ENCODE measurements around the gene MBD3L4. TPM values are rescaled to one million over a fixed set of nuclear protein-coding genes. Genes with fewer than 3 reads are reported as not detected.

Gene MBD3L4
- total and polyA plus RNA-seq, 2 of the 13 experiments (the other 11 are each of a cell fraction or from before 2014, with no cell fraction given): not detected

GRCh38 chr19:7007859-7008258 is 32.1 kb downstream of the MBD3L4 start (continued):
- TF ChIP-seq MAZ (IDR thresholded peaks at IDR 0.05; ENCODE audit: borderline replicate concordance, low read depth, low read length): no peak
- TF ChIP-seq MAZ (CRISPR knock-in tag; IDR thresholded peaks at IDR 0.05; ENCODE audit: low read depth): no peak
- no peak for TF ChIP-seq GATAD2A (CRISPR knock-in tag; IDR thresholded peaks at IDR 0.05)
- no peak for TF ChIP-seq ZBTB3 (CRISPR knock-in tag; IDR thresholded peaks at IDR 0.05; ENCODE audit: borderline replicate concordance, low read depth)
- no peak for TF ChIP-seq ZMAT3 (CRISPR knock-in tag; conservative IDR thresholded peaks at IDR 0.05)
- no peak for TF ChIP-seq JUNB (CRISPR knock-in tag; IDR thresholded peaks at IDR 0.05; ENCODE audit: borderline replicate concordance)
- no peak for TF ChIP-seq BCL6 (CRISPR knock-in tag; IDR thresholded peaks at IDR 0.05)

GRCh38 chr19:7006135-7006704 is 33.8 kb downstream of the MBD3L4 start:
- BruUV-seq (replicated peaks): no TSS peak
- no peak overlapping the region for H3K4me2 ChIP-seq (ENCODE audit: low read depth, low read length)
- POLR2A ChIA-PET: no interaction called here
- no peaks in the 10 kb centered on the region for H4K20me1 ChIP-seq (ENCODE audit: insufficient read depth, low read length)
- DNase-seq (ENCODE audit: low spot score) (no peak), ATAC-seq (no peak), FAIRE-seq (no peak)
- H3K4me1 ChIP-seq (ENCODE audit: insufficient read depth, low read length): no peaks in the 10 kb centered on the region
- H3K9ac ChIP-seq (ENCODE audit: insufficient read depth, low read depth, low read length): no peak overlapping the region
- in situ Hi-C loops (cut with HindIII; ENCODE audit: extremely low pct_ligation_motif_present, low pct_unique_long_range_greater_than_20kb) (no loop called here), intact Hi-C loops (cut with micrococcal nuclease; ENCODE audit: unreplicated experiment) (no loop called here)
- H3K4me3 ChIP-seq (replicated peaks in 1 of 3; ENCODE audit: insufficient read depth in 1 of 3, low read depth in 2 of 3, low read length in 3 of 3): no peak overlapping the region
- TF ChIP-seq USF2 (IDR thresholded peaks at IDR 0.05; ENCODE audit: low read depth, low read length): 0 out of 2 replicates have a peak, but pooled peaks have one; percentile 38
- no peak for TF ChIP-seq USF2 (CRISPR knock-in tag; IDR thresholded peaks at IDR 0.05; ENCODE audit: borderline replicate concordance)
- TF ChIP-seq SRSF9 (IDR thresholded peaks at IDR 0.05; ENCODE audit: borderline replicate concordance, insufficient read depth, low read depth, low read length, poor library complexity, severe bottlenecking): no peak
- peak; percentile 20; the same call in 1 of the 2 replicates for TF ChIP-seq NFYC (CRISPR knock-in tag; IDR thresholded peaks at IDR 0.05)
- no peaks in the 10 kb centered on the region for H3K27me3 ChIP-seq (ENCODE audit: control insufficient read depth in 1 of 2, insufficient read depth in 2 of 2, low read length in 2 of 2)
- H2AFZ ChIP-seq (ENCODE audit: low read length): no peak overlapping the region
- no peak overlapping the region for H3K27ac ChIP-seq (ENCODE audit: extremely low read length, insufficient read depth, low read length)
- CTCF ChIA-PET (ENCODE audit: low intra/inter-chr PET ratio, low total read pairs): no interaction called here
- H3K79me2 ChIP-seq (ENCODE audit: insufficient read depth, low read length): no peaks in the 10 kb centered on the region
- WGBS (ENCODE audit: low lambda C conversion rate): 30% methylated on average over 4 of the region's 11 CpGs
- no peaks in the 10 kb centered on the region for H3K9me3 ChIP-seq (ENCODE audit: low read length)
- no peaks in the 10 kb centered on the region for H3K36me3 ChIP-seq (replicated peaks in 1 of 2; ENCODE audit: control insufficient read depth in 1 of 2, insufficient read depth in 2 of 2, low read length in 2 of 2)
